Muscle of back (tissue), 11 donors: Measurements from ENCODE around the gene CFAP77. TPM values are rescaled to one million over a fixed set of nuclear protein-coding genes. Genes with fewer than 3 reads are reported as not detected.

Source experiments
- DNase-seq, 3 donors: peaks; one replicate each; pipeline versions ENCODE4 v3.0.0 to v3.0.0-alpha.2; 2013
- polyA plus RNA-seq, 10 donors: library from polyadenylated mRNA; unstranded; fragments of 120-200 nt; gene quantifications; one replicate each; pipeline ENCODE4 v1.2.1, GENCODE V29; 2013; ENCODE audit not compliant: insufficient read length in 10 of 10

The CFAP77 gene
- polyA plus RNA-seq, 10 donors = 0.09 TPM; not detected in 9

GRCh38 chr9:132578367-132578932, 168.4 kb downstream of the CFAP77 start:
- DNase-seq = no peak

- no peak for DNase-seq
These were observed 169.4 kb downstream of the CFAP77 start for GRCh38 chr9:132579427-132579798.

GRCh38 chr9:132582276-132582785, 172.3 kb downstream of the CFAP77 start, which contains the start of gene BARHL1:
Gene BARHL1 (plus strand): TSS chr9:132582606. CDS start chr9:132582798, 192 bp downstream.
- DNase-seq = no peak

GRCh38 chr9:132582786-132583583, 173.0 kb downstream of the CFAP77 start:
- DNase-seq = no peak

- DNase-seq = no peak
These were observed 173.7 kb downstream of the CFAP77 start for GRCh38 chr9:132583584-132584304.

- DNase-seq = no peak
These were observed 174.9 kb downstream of the CFAP77 start for GRCh38 chr9:132584601-132585560.

- no peak for DNase-seq
These were observed 176.2 kb downstream of the CFAP77 start for GRCh38 chr9:132585954-132586829.

GRCh38 chr9:132586830-132587591, 177.0 kb downstream of the CFAP77 start:
- DNase-seq = no peak

GRCh38 chr9:132587592-132587955, 177.6 kb downstream of the CFAP77 start:
- DNase-seq = no peak

- no peak for DNase-seq
These were observed 178.1 kb downstream of the CFAP77 start for GRCh38 chr9:132588098-132588497.

GRCh38 chr9:132588501-132589147, 178.6 kb downstream of the CFAP77 start:
- DNase-seq = no peak

GRCh38 chr9:132589148-132590036, 179.4 kb downstream of the CFAP77 start:
- DNase-seq = no peak

GRCh38 chr9:132590037-132590317, 180.0 kb downstream of the CFAP77 start:
- DNase-seq = no peak

GRCh38 chr9:132590318-132591182, 180.5 kb downstream of the CFAP77 start:
- DNase-seq = no peak

GRCh38 chr9:132591244-132591643, 181.2 kb downstream of the CFAP77 start:
- no peak for DNase-seq

GRCh38 chr9:132591751-132592314, 181.8 kb downstream of the CFAP77 start:
- no peak for DNase-seq

GRCh38 chr9:132592451-132592850, 182.4 kb downstream of the CFAP77 start:
- DNase-seq = no peak
